Occipital lobe (tissue), 1 donor: ENCODE measurements around the gene HK3. TPM values are rescaled to one million over a fixed set of nuclear protein-coding genes. Genes with fewer than 3 reads are reported as not detected.

ENCODE experiments used
- total RNA-seq: library from RNA; depleted of rRNA; stranded (reverse); fragments of >200 nt; gene quantifications from one replicate; pipeline ENCODE4 v1.2.3, GENCODE V29; 2014

Gene HK3
- total RNA-seq, 1 donor from 2014 or later, result 0.31 TPM

Other genes starting within 250 kb of the HK3 start
- gene UNC5A, start 88.8 kb downstream of the HK3 start, total RNA-seq, result 8.3 TPM
- gene UIMC1, start 107.4 kb upstream of the HK3 start, total RNA-seq, result 66.6 TPM
- 34.5 TPM for gene ZNF346, start 123.3 kb upstream of the HK3 start, total RNA-seq
- 1.6 TPM for gene FGFR4, start 187.6 kb upstream of the HK3 start, total RNA-seq
- gene NSD1, start 234.4 kb upstream of the HK3 start, total RNA-seq, result 89.8 TPM